RCC 7860 (cell line): ENCODE results near the gene PLEKHG4B.
"Not testable (repeated sequence)": the region's sequence is repeated elsewhere in the genome, so short reads cannot be mapped to it uniquely, and the experiment has no call there.

Source experiments
- DNase-seq: peaks from one replicate; pipeline ENCODE4 v3.0.0-alpha.2; 2015; ENCODE audit warnings: low spot score
- FAIRE-seq: peaks from 2 replicates; lab custom pipeline; 2012; peaks lifted over from hg19 to GRCh38; lab: Jason Lieb, UNC

Gene PLEKHG4B

GRCh38 chr5:93221-93980 is 1.4 kb downstream of the PLEKHG4B start:
- FAIRE-seq (no peak), DNase-seq (no peak)

GRCh38 chr5:94113-94892 is 2.3 kb downstream of the PLEKHG4B start:
- DNase-seq, result no peak
- no peak for FAIRE-seq

GRCh38 chr5:95241-95980 is 3.4 kb downstream of the PLEKHG4B start:
- no peak for FAIRE-seq
- no peak for DNase-seq

- no peak for FAIRE-seq
- no peak for DNase-seq
Measured at GRCh38 chr5:96976-97660, 5.2 kb downstream of the PLEKHG4B start.

- FAIRE-seq, result no peak
- no peak for DNase-seq
Measured at GRCh38 chr5:99815-100214, 7.8 kb downstream of the PLEKHG4B start.

GRCh38 chr5:102411-103043 is 10.6 kb downstream of the PLEKHG4B start:
- FAIRE-seq, result no peak
- no peak for DNase-seq

- not testable (repeated sequence) for FAIRE-seq, DNase-seq
Measured at GRCh38 chr5:104106-104505, 12.1 kb downstream of the PLEKHG4B start.

GRCh38 chr5:104778-105296 is 12.9 kb downstream of the PLEKHG4B start:
- DNase-seq (no peak), FAIRE-seq (no peak)

GRCh38 chr5:105504-106070 is 13.6 kb downstream of the PLEKHG4B start:
- FAIRE-seq, result no peak

GRCh38 chr5:106587-106986 is 14.6 kb downstream of the PLEKHG4B start:
- no peak for DNase-seq
- no peak for FAIRE-seq

More at GRCh38 chr5:105504-106070, 13.6 kb downstream of the PLEKHG4B start:
- no peak for DNase-seq

GRCh38 chr5:107526-107925 is 15.6 kb downstream of the PLEKHG4B start:
- FAIRE-seq, result no peak

GRCh38 chr5:109826-110225 is 17.9 kb downstream of the PLEKHG4B start:
- DNase-seq (no peak), FAIRE-seq (no peak)

More at GRCh38 chr5:107526-107925, 15.6 kb downstream of the PLEKHG4B start:
- DNase-seq, result no peak

- FAIRE-seq (no peak), DNase-seq (no peak)
Measured at GRCh38 chr5:110270-110888, 18.4 kb downstream of the PLEKHG4B start.

- FAIRE-seq (no peak), DNase-seq (no peak)
Measured at GRCh38 chr5:111171-111570, 19.2 kb downstream of the PLEKHG4B start.

- FAIRE-seq (no peak), DNase-seq (no peak)
Measured at GRCh38 chr5:119486-120097, 27.6 kb downstream of the PLEKHG4B start.

GRCh38 chr5:121432-121831 is 29.5 kb downstream of the PLEKHG4B start:
- FAIRE-seq, result no peak
- no peak for DNase-seq

GRCh38 chr5:125815-126214 is 33.8 kb downstream of the PLEKHG4B start:
- DNase-seq (no peak), FAIRE-seq (no peak)

GRCh38 chr5:126806-127205 is 34.8 kb downstream of the PLEKHG4B start:
- DNase-seq (no peak), FAIRE-seq (no peak)

GRCh38 chr5:127886-128285 is 35.9 kb downstream of the PLEKHG4B start:
- FAIRE-seq (no peak), DNase-seq (no peak)
